Keratinocyte (primary cell): ENCODE results near the gene POLD1. TPM values are rescaled to one million over a fixed set of nuclear protein-coding genes. Genes with fewer than 3 reads are reported as not detected.
"Not testable (repeated sequence)": the region's sequence is repeated elsewhere in the genome, so short reads cannot be mapped to it uniquely, and the experiment has no call there.

ENCODE experiments used
- DNase-seq: peaks from one replicate; pipeline ENCODE4 v3.0.0-alpha.2; 2011; ENCODE audit warnings: low read depth, missing footprints, low spot score
- FAIRE-seq: peaks from 2 replicates; lab custom pipeline; 2011; peaks lifted over from hg19 to GRCh38; lab: Jason Lieb, UNC
- H2AFZ ChIP-seq: 2 replicates; pipeline ENCODE4 v1.6.0; 2012; ENCODE audit warnings: low read length, control low read depth, inconsistent platforms; ENCODE audit not compliant: control insufficient read depth
- H3K27ac ChIP-seq: 2 replicates; pipeline ENCODE4 v1.5.1; 2011; ENCODE audit warnings: low read length; ENCODE audit not compliant: control insufficient read depth, insufficient read depth
- H3K27me3 ChIP-seq: 3 replicates; pipeline ENCODE4 v1.6.0; 2011; ENCODE audit warnings: low read length; ENCODE audit not compliant: control insufficient read depth, insufficient read depth; ENCODE audit errors: extremely low read depth
- H3K36me3 ChIP-seq, 2 experiments: 2 replicates in 1 of 2; 3 replicates in 1 of 2; pipeline ENCODE4 v1.5.1; 2011; ENCODE audit warnings: low read length in 2 of 2, mild to moderate bottlenecking in 1 of 2; ENCODE audit not compliant: control insufficient read depth in 2 of 2, insufficient read depth in 2 of 2; ENCODE audit errors: extremely low read depth in 1 of 2
- H3K4me1 ChIP-seq: 3 replicates; pipeline ENCODE4 v1.5.1; 2011; ENCODE audit warnings: low read length; ENCODE audit not compliant: control insufficient read depth, insufficient read depth; ENCODE audit errors: extremely low read depth
- H3K4me2 ChIP-seq: 3 replicates; pipeline ENCODE4 v1.6.0; 2011; ENCODE audit warnings: low read depth, low read length; ENCODE audit not compliant: control insufficient read depth, insufficient read depth; ENCODE audit errors: extremely low read depth
- H3K4me3 ChIP-seq, 3 experiments: fragments of 200-600 bp in 1 of 3; sonication (generic) in 1 of 3; 2 replicates in 2 of 3; 3 replicates in 1 of 3; pipeline ENCODE4 v1.5.1; 2011 to 2016; ENCODE audit warnings: low read length in 3 of 3, mild to moderate bottlenecking in 3 of 3, control low read depth in 2 of 3, inconsistent platforms in 1 of 3, low read depth in 1 of 3, mixed read lengths in 1 of 3, mixed run types in 1 of 3, moderate library complexity in 1 of 3; ENCODE audit not compliant: control insufficient read depth in 2 of 3, insufficient read depth in 2 of 3; ENCODE audit errors: extremely low read depth in 1 of 3
- H3K79me2 ChIP-seq: 2 replicates; pipeline ENCODE4 v1.6.0; 2012; ENCODE audit warnings: low read length; ENCODE audit not compliant: control insufficient read depth, insufficient read depth
- H3K9ac ChIP-seq: 3 replicates; pipeline ENCODE4 v1.6.0; 2011; ENCODE audit warnings: low read length; ENCODE audit not compliant: control insufficient read depth, insufficient read depth; ENCODE audit errors: extremely low read depth
- H3K9me1 ChIP-seq: 3 replicates; pipeline ENCODE4 v1.6.0; 2011; ENCODE audit warnings: low read length; ENCODE audit not compliant: control insufficient read depth, insufficient read depth; ENCODE audit errors: extremely low read depth
- H3K9me3 ChIP-seq: 2 replicates; pipeline ENCODE4 v1.5.1; 2012; ENCODE audit warnings: low read depth, low read length; ENCODE audit not compliant: control insufficient read depth
- H4K20me1 ChIP-seq: 3 replicates; pipeline ENCODE4 v1.6.0; 2011; ENCODE audit warnings: low read length; ENCODE audit not compliant: control insufficient read depth, insufficient read depth; ENCODE audit errors: extremely low read depth
- CTCF ChIP-seq, 3 experiments: IDR thresholded peaks in 1 of 3; conservative IDR thresholded peaks in 1 of 3; optimal IDR thresholded peaks in 1 of 3; 2 replicates in 2 of 3; 3 replicates in 1 of 3; pipeline versions ENCODE3 to v1.5.1; 2011; ENCODE audit warnings: low read length in 3 of 3, mild to moderate bottlenecking in 3 of 3, moderate library complexity in 2 of 3, control low read depth in 1 of 3, inconsistent platforms in 1 of 3; ENCODE audit not compliant: insufficient read depth in 2 of 3; ENCODE audit errors: extremely low read depth in 1 of 3
- EZH2 ChIP-seq: IDR thresholded peaks from one replicate; pipeline ENCODE4 v1.6.1; 2012; ENCODE audit warnings: inconsistent platforms, mild to moderate bottlenecking, low read length, moderate library complexity
- dilution Hi-C: fragments of 300-500 bp; cut with MboI; formaldehyde crosslinking; loops from one replicate; pipeline ENCODE4 v1.7.0; 2020; ENCODE audit warnings: low sequenced_read_pairs; ENCODE audit not compliant: extremely low pct_ligation_motif_present
- polyA plus RNA-seq, 5 experiments: library from polyadenylated mRNA; depleted of rRNA in 3 of 5; stranded (reverse) in 3 of 5; stranded (forward) in 1 of 5; unstranded in 1 of 5; fragments of >200 nt; gene quantifications; 1 replicate in 1 of 5; 2 replicates in 3 of 5; 3 replicates in 1 of 5; pipeline versions ENCODE4 v1.2.1 to v1.2.3, GENCODE V29; 2011 to 2012; ENCODE audit warnings: missing spikeins in 2 of 5, low read depth in 1 of 5, low replicate concordance in 1 of 5

Gene POLD1
- polyA plus RNA-seq, 1 donor (not counting 4 experiments of a cell fraction or from before 2014, with no cell fraction given) = 8.7 TPM

DNA sequence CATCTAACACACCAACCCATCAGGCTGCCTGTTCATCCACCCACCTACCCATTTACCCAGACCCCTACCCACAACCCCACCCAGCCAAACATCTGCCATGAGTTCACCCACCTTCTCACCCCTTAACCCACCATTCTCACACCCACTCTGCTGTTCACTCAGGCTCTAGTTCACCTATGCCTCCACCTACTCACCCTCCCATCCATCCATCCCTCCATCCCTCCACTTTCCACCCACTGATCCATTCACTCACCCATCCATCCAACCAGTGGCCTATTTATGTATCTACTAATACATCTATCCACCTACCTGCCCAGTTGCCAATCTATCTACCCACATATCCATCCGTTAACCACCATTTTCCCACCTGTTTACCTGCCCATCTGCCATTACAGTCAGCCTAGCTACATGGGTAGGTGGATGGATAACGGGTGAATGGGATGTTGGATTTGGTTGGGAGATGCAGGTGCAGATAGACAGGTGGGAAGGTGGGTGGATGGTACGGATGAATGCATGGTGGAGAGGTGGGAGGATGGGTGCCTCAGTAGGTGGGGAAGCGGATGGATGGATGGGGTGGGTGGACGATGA, 53.8 kb downstream of the POLD1 start:
- H3K4me2 ChIP-seq = no peak overlapping the region
- no peaks in the 10 kb centered on the region for H3K79me2 ChIP-seq
- no peak overlapping the region for H3K9ac ChIP-seq
- H3K4me3 ChIP-seq = no peak overlapping the region
- no peak for DNase-seq
- no peaks in the 10 kb centered on the region for H4K20me1 ChIP-seq
- no peak overlapping the region for H3K27ac ChIP-seq
- H3K27me3 ChIP-seq = peaks cover 6% of the 10 kb centered on the region
- H2AFZ ChIP-seq = no peak overlapping the region
- no peak for FAIRE-seq
- dilution Hi-C loops = no loop called here
- TF ChIP-seq EZH2 (no peak), CTCF (optimal IDR thresholded peaks at IDR 0.05 in 1 of 3, IDR thresholded peaks at IDR 0.05 in 1 of 3, conservative IDR thresholded peaks at IDR 0.05 in 1 of 3; ENCODE audit: extremely low read depth in 1 of 3, insufficient read depth in 2 of 3, low read length in 3 of 3) (no peak)
- no peaks in the 10 kb centered on the region for H3K9me1 ChIP-seq
- no peaks in the 10 kb centered on the region for H3K36me3 ChIP-seq
- no peaks in the 10 kb centered on the region for H3K9me3 ChIP-seq
- no peaks in the 10 kb centered on the region for H3K4me1 ChIP-seq

DNA sequence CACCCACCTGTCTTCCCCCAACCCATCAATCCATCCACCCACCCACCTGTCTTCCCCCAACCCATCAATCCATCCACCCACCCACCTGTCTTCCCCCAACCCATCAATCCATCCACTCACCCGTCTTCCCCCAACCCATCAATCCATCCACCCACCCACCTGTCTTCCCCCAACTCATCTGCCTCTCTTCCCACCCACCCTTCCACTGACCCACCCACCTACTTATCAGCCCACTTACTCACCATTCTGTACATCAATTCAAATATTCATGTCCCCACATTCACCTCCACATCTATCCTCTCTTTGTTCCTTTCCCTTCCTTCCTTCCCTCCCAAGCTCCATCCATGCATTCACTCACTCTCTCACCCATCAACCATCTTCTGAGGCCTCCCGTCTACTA, 55.0 kb downstream of the POLD1 start:
- FAIRE-seq, H3K79me2 ChIP-seq, H3K4me2 ChIP-seq, H3K9me3 ChIP-seq, H3K27ac ChIP-seq, H3K27me3 ChIP-seq, H3K36me3 ChIP-seq, DNase-seq, dilution Hi-C loops, H3K9me1 ChIP-seq, H2AFZ ChIP-seq, H3K4me3 ChIP-seq, H4K20me1 ChIP-seq, H3K9ac ChIP-seq, H3K4me1 ChIP-seq: not testable (repeated sequence)

DNA sequence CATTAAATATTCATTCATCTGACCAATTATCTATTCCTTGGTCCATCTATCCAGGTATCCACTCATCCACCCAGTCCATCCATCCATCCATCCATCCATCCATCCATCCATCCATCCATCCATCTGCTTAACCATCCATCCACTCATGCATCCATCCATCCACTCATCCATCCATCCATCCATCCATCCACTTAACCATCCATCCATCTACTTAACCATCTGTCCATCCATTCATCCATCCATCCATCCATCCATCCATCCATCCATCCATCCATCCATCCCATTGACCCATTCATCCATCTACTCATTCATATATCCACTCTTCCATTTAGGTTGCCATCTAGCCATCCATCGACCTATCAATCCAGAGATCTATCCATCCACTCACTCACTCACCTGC, 59.9 kb downstream of the POLD1 start:
- no peak overlapping the region for H3K4me3 ChIP-seq
- no peaks in the 10 kb centered on the region for H3K9me1 ChIP-seq
- no peaks in the 10 kb centered on the region for H3K27me3 ChIP-seq
- FAIRE-seq = no peak
- H3K27ac ChIP-seq = no peak overlapping the region
- no peaks in the 10 kb centered on the region for H3K79me2 ChIP-seq
- DNase-seq = no peak
- TF ChIP-seq CTCF (optimal IDR thresholded peaks at IDR 0.05 in 1 of 3, IDR thresholded peaks at IDR 0.05 in 1 of 3, conservative IDR thresholded peaks at IDR 0.05 in 1 of 3; ENCODE audit: extremely low read depth in 1 of 3, insufficient read depth in 2 of 3, low read length in 3 of 3) (no peak), EZH2 (no peak)
- dilution Hi-C loops = no loop called here
- no peaks in the 10 kb centered on the region for H3K4me1 ChIP-seq
- H3K9ac ChIP-seq = no peak overlapping the region
- H3K36me3 ChIP-seq = no peaks in the 10 kb centered on the region
- H4K20me1 ChIP-seq = no peaks in the 10 kb centered on the region
- no peak overlapping the region for H2AFZ ChIP-seq
- H3K9me3 ChIP-seq = no peaks in the 10 kb centered on the region
- H3K4me2 ChIP-seq = no peak overlapping the region
